AG09319 (cell line): ENCODE results near the gene NABP1.
"Not testable (repeated sequence)": the region's sequence is repeated elsewhere in the genome, so short reads cannot be mapped to it uniquely, and the experiment has no call there.

Experiments
- DNase-seq: peaks from one replicate; pipeline ENCODE4 v3.0.0-alpha.2; 2010; ENCODE audit warnings: low read depth; ENCODE audit errors: extremely low read depth
- CTCF ChIP-seq: IDR thresholded peaks from 2 replicates; pipeline ENCODE4 v1.5.1; 2011; ENCODE audit warnings: low read depth, mild to moderate bottlenecking, inconsistent platforms, low read length, moderate library complexity

The NABP1 gene

GRCh38 chr2:191641609-191642008 is 36.3 kb upstream of the NABP1 start:
- DNase-seq = no peak

GRCh38 chr2:191642541-191642940 is 35.4 kb upstream of the NABP1 start:
- DNase-seq = no peak
- no peak for TF ChIP-seq CTCF

More at GRCh38 chr2:191641609-191642008, 36.3 kb upstream of the NABP1 start:
- no peak for TF ChIP-seq CTCF

- DNase-seq = no peak
- no peak for TF ChIP-seq CTCF
These were observed 34.5 kb upstream of the NABP1 start for GRCh38 chr2:191643429-191643828.

- DNase-seq = not testable (repeated sequence)
These were observed 33.3 kb upstream of the NABP1 start for GRCh38 chr2:191644613-191645012.

GRCh38 chr2:191645032-191645431 is 32.9 kb upstream of the NABP1 start:
- DNase-seq = no peak
- TF ChIP-seq CTCF = no peak

GRCh38 chr2:191645434-191646162 is 32.3 kb upstream of the NABP1 start:
- DNase-seq = no peak

GRCh38 chr2:191646163-191646902 is 31.6 kb upstream of the NABP1 start:
- no peak for DNase-seq
- TF ChIP-seq CTCF = no peak

More at GRCh38 chr2:191645434-191646162, 32.3 kb upstream of the NABP1 start:
- no peak for TF ChIP-seq CTCF

- TF ChIP-seq CTCF = no peak
- no peak for DNase-seq
These were observed 28.4 kb upstream of the NABP1 start for GRCh38 chr2:191649519-191649918.
